Measurements from ENCODE around the gene DENND1A. TPM values are rescaled to one million over a fixed set of nuclear protein-coding genes. Genes with fewer than 3 reads are reported as not detected.

DENND1A gene
- polyA plus RNA-seq, 2 of the 4 experiments (the other 2 are of a cell fraction), result 15.1 to 21.9 TPM

DNA sequence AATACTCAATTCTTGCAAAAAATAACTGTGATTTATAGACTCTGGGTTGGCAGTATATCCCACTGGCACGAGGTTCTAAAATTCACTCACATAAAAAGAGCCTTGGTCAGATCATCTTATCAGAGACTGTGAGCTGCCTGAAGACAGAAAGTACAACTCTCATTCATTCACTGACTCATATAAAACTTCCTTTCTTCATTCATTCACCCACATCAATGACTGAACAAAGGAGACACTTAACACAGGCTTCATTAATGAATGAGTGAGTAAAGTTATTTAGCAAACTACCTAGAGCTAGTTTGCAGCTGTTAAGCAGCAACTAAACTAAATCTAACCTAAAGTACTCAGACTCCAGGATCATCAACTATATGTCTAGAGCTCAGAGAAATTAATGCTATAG lies 214.7 kb downstream of the DENND1A start:
- FAIRE-seq, result no peak

DNA sequence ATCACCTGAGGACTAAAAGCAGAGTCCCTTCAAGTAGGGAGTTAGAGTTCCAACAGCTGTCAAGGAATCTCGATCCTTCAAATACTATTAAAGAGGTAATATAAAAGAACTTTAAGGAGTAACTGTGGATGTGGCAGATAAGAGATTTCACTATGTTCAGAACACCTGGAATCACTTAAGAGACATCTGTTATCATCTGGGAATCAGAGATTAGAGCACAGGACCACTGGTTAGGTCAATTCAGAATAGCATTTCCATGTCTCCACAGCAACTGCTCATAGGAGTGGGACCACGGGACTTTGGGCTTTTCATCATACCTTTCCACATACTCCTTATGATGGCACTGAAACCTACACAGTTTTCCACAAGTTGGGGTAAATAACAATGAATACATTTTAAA lies 216.6 kb downstream of the DENND1A start:
- ChIA-PET POLR2A (no interaction called here), CTCF (no interaction called here)
- ATAC-seq (no peak), FAIRE-seq (no peak), DNase-seq (ENCODE audit: low read depth in 1 of 2, low spot score in 1 of 2) (no peak)
- no peak overlapping the region for H3K4me2 ChIP-seq
- TF ChIP-seq BHLHE40 (IDR thresholded peaks at IDR 0.05; ENCODE audit: low read depth, low read length) (no peak), POLR2AphosphoS2 (conservative IDR thresholded peaks at IDR 0.05; ENCODE audit: low read length) (no peak), POLR2A (IDR thresholded peaks at IDR 0.05; ENCODE audit: low read length) (no peak), HDAC2 (IDR thresholded peaks at IDR 0.05) (no peak), HOXB13 (CRISPR knock-in tag; IDR thresholded peaks at IDR 0.05; ENCODE audit: low read depth) (no peak), KDM1A (IDR thresholded peaks at IDR 0.05; ENCODE audit: low read depth) (no peak), GATA3 (IDR thresholded peaks at IDR 0.05; ENCODE audit: borderline replicate concordance) (no peak), RAD21 (conservative IDR thresholded peaks at IDR 0.05 in 1 of 2, IDR thresholded peaks at IDR 0.05 in 1 of 2) (no peak), HEYL (CRISPR knock-in tag; IDR thresholded peaks at IDR 0.05) (no peak), ZC3H11A (IDR thresholded peaks at IDR 0.05) (no peak), SREBF2 (IDR thresholded peaks at IDR 0.05) (no peak), MAZ (IDR thresholded peaks at IDR 0.05; ENCODE audit: borderline replicate concordance, low read depth, low read length) (no peak), EP300 (IDR thresholded peaks at IDR 0.05) (no peak)
- TF ChIP-seq, protein P1, sequence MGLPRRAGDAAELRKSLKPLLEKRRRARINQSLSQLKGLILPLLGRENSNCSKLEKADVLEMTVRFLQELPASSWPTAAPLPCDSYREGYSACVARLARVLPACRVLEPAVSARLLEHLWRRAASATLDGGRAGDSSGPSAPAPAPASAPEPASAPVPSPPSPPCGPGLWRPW (IDR thresholded peaks at IDR 0.05), result no peak
- TF ChIP-seq, protein P2, sequence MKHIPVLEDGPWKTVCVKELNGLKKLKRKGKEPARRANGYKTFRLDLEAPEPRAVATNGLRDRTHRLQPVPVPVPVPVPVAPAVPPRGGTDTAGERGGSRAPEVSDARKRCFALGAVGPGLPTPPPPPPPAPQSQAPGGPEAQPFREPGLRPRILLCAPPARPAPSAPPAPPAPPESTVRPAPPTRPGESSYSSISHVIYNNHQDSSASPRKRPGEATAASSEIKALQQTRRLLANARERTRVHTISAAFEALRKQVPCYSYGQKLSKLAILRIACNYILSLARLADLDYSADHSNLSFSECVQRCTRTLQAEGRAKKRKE (CRISPR knock-in tag; IDR thresholded peaks at IDR 0.05; ENCODE audit: low read depth), result no peak
- H3K27ac ChIP-seq, result no peak overlapping the region
- no peak overlapping the region for H3K4me3 ChIP-seq
- peaks cover 10% of the 10 kb centered on the region; the same call in 2 of the 3 replicates for H3K4me1 ChIP-seq
- no peaks in the 10 kb centered on the region for H3K9me3 ChIP-seq
- WGBS (ENCODE audit: missing lambda C conversion rate), result 88% methylated on average over 2 of the region's 2 CpGs

More for the DNA sequence above, 214.7 kb downstream of the DENND1A start:
- ChIA-PET POLR2A (no interaction called here), CTCF (no interaction called here)
- H3K4me1 ChIP-seq, result peaks cover 6% of the 10 kb centered on the region; the same call in 2 of the 3 replicates
- H3K4me3 ChIP-seq, result no peak overlapping the region
- ATAC-seq (no peak), DNase-seq (ENCODE audit: low read depth in 1 of 2, low spot score in 1 of 2) (no peak)
- TF ChIP-seq, protein P3, sequence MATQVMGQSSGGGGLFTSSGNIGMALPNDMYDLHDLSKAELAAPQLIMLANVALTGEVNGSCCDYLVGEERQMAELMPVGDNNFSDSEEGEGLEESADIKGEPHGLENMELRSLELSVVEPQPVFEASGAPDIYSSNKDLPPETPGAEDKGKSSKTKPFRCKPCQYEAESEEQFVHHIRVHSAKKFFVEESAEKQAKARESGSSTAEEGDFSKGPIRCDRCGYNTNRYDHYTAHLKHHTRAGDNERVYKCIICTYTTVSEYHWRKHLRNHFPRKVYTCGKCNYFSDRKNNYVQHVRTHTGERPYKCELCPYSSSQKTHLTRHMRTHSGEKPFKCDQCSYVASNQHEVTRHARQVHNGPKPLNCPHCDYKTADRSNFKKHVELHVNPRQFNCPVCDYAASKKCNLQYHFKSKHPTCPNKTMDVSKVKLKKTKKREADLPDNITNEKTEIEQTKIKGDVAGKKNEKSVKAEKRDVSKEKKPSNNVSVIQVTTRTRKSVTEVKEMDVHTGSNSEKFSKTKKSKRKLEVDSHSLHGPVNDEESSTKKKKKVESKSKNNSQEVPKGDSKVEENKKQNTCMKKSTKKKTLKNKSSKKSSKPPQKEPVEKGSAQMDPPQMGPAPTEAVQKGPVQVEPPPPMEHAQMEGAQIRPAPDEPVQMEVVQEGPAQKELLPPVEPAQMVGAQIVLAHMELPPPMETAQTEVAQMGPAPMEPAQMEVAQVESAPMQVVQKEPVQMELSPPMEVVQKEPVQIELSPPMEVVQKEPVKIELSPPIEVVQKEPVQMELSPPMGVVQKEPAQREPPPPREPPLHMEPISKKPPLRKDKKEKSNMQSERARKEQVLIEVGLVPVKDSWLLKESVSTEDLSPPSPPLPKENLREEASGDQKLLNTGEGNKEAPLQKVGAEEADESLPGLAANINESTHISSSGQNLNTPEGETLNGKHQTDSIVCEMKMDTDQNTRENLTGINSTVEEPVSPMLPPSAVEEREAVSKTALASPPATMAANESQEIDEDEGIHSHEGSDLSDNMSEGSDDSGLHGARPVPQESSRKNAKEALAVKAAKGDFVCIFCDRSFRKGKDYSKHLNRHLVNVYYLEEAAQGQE (IDR thresholded peaks at IDR 0.05), result no peak
- TF ChIP-seq CEBPB (IDR thresholded peaks at IDR 0.05), result no peak
- no peak for TF ChIP-seq FOSB (CRISPR knock-in tag; IDR thresholded peaks at IDR 0.05)
- TF ChIP-seq ESRRA (IDR thresholded peaks at IDR 0.05; ENCODE audit: borderline replicate concordance, low read length), result no peak
- no peak for TF ChIP-seq TFCP2L1 (CRISPR knock-in tag; IDR thresholded peaks at IDR 0.05)
- TF ChIP-seq ZNF302 (CRISPR knock-in tag; IDR thresholded peaks at IDR 0.05), result no peak
- no peak for TF ChIP-seq CBX2 (IDR thresholded peaks at IDR 0.05; ENCODE audit: borderline replicate concordance, low read depth)
- H3K4me2 ChIP-seq, result no peak overlapping the region
- WGBS (ENCODE audit: missing lambda C conversion rate), result 95% methylated on average over 1 of the region's 1 CpG
- H3K9me3 ChIP-seq, result no peaks in the 10 kb centered on the region
- no peak overlapping the region for H3K27ac ChIP-seq

DNA sequence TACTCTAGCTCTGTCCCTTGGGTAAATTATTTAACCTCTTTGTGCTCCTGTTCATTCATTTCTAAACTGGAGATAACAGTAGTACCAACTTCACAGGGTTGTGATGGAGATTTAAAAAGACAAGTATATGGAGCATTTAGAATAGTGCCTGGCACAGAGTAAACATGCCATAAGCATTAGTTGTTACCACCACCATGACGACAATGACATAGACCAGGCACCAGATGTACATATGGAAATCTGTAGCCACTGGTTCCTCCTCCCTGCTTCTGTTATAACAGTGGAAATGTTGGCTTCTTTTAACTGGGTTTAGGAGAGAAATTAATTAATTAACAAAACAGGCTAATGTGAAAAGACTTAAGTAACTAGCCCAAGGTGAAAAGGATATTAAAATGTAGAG lies 217.5 kb downstream of the DENND1A start:
- Histone ChIP-seq H3K4me3 (no peak overlapping the region), H3K27ac (no peak overlapping the region), H3K4me2 (no peak overlapping the region), H3K4me1 (peaks cover 10% of the 10 kb centered on the region; the same call in 2 of the 3 replicates), H3K9me3 (no peaks in the 10 kb centered on the region)
- FAIRE-seq (no peak), ATAC-seq (no peak), DNase-seq (ENCODE audit: low read depth in 1 of 2, low spot score in 1 of 2) (no peak)
- 88% methylated on average over 1 of the region's 1 CpG for WGBS (ENCODE audit: missing lambda C conversion rate)
- TF ChIP-seq HOXB13 (CRISPR knock-in tag; IDR thresholded peaks at IDR 0.05; ENCODE audit: low read depth) (no peak), KDM1A (IDR thresholded peaks at IDR 0.05; ENCODE audit: low read depth) (no peak), ESRRA (IDR thresholded peaks at IDR 0.05; ENCODE audit: borderline replicate concordance, low read length) (no peak), ZNF302 (CRISPR knock-in tag; IDR thresholded peaks at IDR 0.05) (no peak), TP53 (CRISPR knock-in tag; IDR thresholded peaks at IDR 0.05) (no peak), EP300 (IDR thresholded peaks at IDR 0.05) (no peak)
- TF ChIP-seq, protein P4, sequence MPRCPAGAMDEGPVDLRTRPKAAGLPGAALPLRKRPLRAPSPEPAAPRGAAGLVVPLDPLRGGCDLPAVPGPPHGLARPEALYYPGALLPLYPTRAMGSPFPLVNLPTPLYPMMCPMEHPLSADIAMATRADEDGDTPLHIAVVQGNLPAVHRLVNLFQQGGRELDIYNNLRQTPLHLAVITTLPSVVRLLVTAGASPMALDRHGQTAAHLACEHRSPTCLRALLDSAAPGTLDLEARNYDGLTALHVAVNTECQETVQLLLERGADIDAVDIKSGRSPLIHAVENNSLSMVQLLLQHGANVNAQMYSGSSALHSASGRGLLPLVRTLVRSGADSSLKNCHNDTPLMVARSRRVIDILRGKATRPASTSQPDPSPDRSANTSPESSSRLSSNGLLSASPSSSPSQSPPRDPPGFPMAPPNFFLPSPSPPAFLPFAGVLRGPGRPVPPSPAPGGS (IDR thresholded peaks at IDR 0.05), result no peak
- TF ChIP-seq, protein P5, sequence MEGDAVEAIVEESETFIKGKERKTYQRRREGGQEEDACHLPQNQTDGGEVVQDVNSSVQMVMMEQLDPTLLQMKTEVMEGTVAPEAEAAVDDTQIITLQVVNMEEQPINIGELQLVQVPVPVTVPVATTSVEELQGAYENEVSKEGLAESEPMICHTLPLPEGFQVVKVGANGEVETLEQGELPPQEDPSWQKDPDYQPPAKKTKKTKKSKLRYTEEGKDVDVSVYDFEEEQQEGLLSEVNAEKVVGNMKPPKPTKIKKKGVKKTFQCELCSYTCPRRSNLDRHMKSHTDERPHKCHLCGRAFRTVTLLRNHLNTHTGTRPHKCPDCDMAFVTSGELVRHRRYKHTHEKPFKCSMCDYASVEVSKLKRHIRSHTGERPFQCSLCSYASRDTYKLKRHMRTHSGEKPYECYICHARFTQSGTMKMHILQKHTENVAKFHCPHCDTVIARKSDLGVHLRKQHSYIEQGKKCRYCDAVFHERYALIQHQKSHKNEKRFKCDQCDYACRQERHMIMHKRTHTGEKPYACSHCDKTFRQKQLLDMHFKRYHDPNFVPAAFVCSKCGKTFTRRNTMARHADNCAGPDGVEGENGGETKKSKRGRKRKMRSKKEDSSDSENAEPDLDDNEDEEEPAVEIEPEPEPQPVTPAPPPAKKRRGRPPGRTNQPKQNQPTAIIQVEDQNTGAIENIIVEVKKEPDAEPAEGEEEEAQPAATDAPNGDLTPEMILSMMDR (IDR thresholded peaks at IDR 0.05), result no peak
- POLR2A ChIA-PET, result no interaction called here
- CTCF ChIA-PET, result no interaction called here
